Ureter (tissue), 1 donor: ENCODE measurements around the gene HNRNPU. TPM values are rescaled to one million over a fixed set of nuclear protein-coding genes. Genes with fewer than 3 reads are reported as not detected.
"Not testable (repeated sequence)": the region's sequence is repeated elsewhere in the genome, so short reads cannot be mapped to it uniquely, and the experiment has no call there.

Experiments
- DNase-seq: peaks from one replicate; pipeline ENCODE4 v3.0.0-alpha.2; 2020; ENCODE audit warnings: low spot score
- total RNA-seq: library from RNA; stranded (reverse); gene quantifications from one replicate; pipeline ENCODE4 v1.2.4, GENCODE V29; 2023
- donor health status: DM: yes; HTN: yes; CAD: no.

Gene HNRNPU
- total RNA-seq, 1 donor from 2014 or later: 356 TPM

DNA sequence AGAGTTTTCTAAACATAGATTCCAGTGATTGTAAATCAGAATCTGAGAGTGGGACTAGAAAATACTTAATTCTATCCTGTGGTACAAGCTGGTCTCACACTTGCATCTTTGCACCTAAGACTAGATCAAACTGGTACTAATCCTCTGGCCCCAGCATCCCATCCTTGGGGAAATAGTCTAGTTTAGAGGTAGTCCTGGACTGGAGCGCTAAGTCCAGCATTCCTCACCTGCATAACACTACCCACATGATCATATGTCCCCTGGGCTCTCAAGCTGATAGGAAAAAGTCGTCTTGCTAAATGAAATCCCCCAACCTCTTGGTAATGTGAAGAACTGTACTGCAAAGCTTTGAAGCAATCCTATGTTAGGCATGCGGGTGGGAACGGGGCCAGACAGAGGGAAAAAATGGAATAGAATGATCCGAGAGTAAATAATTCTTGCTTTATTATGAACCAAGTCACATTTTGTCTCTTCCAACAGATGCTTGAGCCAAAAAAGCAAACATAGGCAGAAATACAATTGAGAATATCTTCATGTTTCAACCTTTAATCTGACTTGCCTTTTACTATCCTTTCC lies 24.0 kb downstream of the HNRNPU start:
- no peak for DNase-seq

DNA sequence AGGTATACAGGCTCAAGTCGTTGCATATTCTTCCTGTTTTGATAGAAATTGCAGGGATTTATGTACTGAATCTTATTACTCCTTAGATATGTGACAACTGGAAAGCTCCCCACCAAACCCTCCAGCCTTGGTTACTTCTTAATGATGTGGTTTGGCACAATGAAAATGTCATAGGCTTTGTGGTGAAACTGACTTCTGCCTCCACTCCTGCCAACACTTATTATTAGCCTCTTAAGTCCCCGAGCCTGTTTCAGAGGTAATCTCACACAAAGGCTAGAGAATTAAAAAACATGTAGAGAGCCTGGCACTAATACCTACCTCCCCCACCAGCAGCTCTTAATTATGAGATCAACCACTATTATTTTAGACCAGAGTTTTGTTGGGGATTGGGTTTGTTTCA lies 24.7 kb downstream of the HNRNPU start:
- no peak for DNase-seq

DNA sequence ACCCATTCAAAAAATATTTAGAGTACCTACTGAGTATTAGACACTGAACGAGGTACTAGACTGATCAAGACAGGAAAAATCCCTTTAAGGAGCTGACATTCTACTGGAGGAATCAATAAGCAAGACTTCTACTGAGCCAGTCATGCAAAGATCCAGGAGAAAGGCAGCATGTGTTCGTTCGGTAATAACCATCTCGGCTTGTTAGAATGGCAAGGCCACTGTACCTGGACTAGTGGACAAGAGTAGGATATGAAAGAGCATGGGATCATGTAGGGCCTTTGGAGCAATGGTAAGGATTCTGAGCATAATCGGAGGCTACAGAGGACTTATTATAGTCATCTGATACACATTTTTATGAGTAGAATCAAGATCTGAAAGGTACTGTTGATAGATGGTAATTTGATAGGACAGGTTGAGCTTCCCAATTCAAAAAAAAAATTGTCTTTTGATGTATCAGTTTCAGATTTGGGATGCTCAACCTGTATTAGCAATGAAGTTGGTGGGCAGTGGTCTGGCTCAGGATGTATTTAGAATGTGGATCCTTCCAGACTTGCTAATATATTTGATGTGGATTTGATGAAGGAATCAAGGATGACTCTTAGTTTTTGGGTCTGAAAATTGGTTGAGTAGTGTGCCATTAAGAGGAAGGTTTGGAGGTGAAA lies 26.6 kb downstream of the HNRNPU start:
- no peak for DNase-seq

DNA sequence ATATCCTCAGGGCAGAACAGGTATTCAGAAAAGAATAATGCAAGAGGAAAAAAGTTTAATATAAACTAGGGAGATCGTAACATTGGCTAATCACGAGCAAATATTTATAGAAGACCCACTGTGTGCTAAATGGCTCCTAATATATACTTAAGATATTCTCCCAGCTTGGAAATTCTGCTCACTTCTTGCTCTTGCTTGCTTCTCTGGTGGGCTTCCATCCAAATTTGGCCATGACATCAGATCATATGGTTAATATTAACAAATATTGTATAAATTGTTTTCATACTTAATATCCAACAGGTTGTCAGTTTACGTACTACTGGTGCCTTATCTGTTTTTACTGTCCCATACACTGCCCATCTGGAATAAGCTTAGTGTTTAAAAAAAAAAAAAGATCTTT lies 27.8 kb downstream of the HNRNPU start:
- no peak for DNase-seq

DNA sequence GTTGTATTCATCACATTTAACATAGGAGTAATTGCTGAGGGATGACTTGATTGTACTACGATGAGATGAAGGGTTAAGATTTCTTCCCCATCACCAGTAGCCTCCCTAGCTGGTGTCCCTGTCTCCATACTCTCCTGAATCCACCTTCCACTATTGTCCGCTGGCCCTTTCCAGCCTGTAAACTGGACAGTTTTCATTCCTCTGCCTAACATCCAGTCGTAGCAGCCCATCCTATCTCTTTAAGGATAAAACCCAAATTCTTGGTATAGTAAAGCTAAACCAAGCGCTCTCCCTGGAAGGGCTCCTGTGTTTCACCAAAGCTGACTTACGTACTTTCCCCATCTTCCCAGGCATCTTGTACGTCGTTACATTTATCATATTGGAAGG lies 28.2 kb downstream of the HNRNPU start:
- DNase-seq: no peak

DNA sequence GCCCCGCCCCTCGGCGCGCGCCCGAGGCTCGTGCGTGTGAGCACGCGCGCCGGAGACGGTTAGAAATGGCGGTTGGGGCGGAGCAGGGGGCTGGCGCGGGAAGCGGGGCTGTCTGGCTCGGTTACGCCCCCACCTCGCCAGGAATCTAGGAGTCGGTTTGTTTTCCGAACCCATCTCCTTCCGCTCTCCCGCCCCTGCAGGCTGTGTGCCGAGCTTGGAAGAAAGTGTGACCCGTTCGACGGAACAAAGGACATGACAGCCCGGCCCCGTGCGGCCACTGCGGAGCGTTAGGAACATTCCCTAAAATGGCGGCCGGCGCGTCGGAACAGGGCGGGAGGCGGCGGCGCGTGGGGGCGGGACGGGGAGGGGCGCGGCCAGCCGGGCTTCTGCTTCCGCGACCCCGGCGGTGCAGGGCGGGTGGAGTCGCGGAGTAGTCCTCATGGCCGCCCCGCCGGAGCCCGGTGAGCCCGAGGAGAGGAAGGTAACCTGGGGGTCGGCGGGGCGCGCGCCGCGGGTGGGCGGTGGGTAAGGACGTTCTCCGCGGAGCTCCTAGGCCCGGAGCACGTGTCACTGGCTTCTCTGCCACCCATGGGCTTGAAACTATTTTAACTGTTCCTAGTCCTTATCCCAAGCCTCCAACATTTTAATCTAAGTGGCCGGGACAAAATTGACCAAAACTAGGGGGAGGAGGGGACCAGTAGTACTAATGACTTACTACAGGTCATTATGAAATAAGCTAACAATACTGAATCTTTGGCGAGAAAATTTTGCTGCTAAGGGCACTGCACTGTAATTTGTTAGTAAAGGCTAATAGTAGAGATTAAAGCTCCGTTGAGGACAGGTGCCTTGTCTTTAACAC lies 28.8 kb downstream of the HNRNPU start, which contains the start of gene COX20:
Gene COX20, plus strand, starts transcription at position 383 of the 859 bp plus-strand sequence. Its CDS starts 57 bp downstream, at position 440.
- DNase-seq: peak; percentile 92

DNA sequence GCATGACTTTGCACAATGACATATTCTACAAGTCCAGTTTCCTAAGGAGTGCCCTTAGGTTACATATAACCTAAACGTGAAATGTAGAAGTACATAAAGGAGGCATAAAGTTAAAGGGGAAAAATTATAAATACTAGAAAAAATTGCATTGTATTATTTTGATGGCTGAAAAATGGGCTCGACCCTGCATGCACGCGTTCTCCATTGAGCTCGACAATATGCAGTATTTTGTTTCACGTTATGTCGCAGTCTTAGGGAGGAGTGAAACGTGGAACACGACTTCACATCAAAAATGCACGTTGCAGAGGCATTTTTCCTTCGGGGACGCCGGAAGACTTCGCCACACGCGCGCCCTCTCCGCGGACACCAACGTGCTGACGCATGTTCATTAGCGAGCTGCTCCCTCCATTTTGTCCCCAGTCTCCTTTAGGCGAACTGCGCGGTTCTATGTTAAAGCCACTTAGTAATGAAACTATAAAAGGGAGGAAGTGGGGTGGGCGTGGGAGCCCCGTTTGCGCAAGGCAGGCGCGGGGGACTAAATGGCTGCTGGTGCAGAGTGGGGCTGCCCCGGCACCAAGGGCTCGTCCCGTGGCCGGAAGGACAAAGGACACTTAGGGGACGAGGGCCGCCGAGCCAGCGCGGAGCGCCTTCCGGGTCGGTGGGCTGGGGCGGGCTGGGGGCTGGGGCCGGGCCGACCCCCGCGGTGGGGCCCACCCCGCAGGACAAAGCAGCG lies 29.6 kb downstream of the HNRNPU start:
- DNase-seq: peak; percentile 90

DNA sequence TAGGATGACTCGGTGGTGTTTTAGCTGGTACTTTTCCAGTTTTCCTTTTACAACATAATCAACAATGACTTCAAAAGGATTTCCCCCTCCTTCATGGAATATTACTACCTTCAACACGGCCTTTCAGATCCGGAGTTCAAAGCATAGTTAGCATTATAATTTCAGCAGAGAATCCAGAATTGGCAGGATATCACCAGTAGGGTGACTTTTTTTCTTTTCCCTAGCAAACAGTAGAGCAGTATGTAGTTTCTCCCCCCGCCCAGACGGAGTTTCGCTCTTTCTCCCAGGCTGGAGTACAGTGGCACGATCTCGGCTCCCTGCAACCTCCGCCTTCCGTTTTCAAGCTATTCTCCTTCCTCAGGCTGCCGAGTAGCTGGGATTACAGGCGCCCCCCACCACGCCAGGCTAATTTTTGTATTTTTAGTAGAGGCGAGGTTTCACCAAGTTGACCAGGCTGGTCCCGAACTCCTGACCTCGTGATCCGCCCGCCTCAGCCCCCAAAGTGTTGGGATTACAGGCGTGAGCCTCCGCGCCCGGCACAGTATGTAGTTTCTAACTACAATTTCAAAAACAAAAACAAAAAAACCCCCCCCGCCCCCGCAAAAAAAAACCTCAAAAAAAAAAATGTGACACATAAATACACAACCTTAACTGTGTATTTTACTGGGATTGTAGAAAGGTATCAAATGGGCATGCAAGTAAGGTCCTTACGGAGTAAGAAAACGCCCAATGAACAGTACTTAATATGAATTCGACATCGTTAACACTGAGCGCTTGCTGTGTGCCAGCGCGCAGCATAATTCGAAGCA lies 30.4 kb downstream of the HNRNPU start:
- DNase-seq: peak; percentile 66

DNA sequence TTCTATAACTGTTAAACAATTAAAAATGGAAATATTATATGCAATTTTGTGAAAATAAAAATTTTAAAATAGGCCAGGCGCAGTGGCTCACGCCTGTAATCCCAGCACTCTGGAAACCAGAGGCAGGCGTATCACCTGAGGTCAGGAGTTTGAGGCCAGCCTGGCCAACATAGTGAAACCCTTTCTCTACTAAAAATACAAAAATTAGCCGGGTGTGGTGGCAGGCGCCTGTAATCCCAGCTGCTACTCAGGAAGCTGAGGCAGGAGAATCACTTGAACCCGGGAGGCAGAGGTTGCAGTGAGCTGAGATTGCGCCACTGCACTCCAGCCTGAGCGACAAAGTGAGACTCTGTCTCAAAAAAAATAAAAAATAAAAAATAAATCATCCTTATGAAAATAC lies 31.1 kb downstream of the HNRNPU start:
- not testable (repeated sequence) for DNase-seq

DNA sequence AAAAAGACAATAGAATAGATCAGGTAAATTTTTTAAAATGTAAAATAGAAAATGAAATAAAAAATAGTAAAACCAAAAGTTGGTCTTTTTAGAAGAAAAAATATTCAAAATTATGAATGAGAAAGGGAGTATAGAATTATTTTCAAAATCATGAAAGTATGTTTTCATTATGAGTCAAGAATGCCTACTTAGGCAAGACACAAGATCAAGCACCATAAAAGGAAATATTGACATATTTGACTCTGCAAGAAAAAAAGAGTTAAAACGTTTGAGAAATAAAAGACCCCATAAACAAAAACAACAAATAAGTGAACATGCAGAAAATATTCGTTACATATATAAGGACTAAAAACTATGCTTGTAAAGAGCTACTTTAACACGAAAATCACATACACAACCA lies 33.7 kb downstream of the HNRNPU start:
- DNase-seq: no peak

DNA sequence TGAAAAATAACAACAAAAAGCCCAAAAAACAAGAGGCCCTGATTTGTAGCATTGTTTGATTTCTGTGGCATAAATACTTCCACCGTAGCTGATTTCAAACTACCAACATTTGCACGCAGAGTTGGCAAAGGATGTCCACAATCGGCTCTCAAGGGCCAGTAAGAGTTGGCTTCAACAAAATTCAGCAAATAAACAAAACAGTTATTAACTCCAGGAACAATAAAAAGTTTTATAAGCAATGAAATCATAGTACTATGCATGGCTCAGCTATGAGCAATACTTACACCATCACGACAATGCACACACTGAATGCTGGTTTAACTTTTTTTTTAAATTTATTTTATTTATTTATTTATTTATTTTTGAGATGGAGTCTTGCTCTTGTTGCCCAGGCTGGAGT lies 37.6 kb downstream of the HNRNPU start:
- DNase-seq: no peak

DNA sequence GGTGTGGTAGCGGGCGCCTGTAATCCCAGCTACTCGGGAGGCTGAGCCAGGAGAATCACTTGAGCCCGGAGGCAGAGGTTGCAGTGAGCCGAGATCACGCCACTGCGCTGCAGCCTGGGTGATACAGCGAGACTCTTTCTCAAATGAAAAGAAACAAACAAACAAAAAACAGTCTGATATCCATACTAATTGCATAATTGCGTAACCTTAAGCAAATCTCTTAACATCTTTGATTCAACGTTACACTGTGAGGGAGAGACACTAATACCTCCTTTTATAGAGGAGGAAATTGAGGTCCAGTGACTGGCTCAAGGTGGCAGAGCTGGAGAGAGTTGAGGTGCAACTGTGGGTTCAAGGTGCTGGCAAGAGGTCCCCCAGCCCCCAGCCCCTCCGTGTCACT lies 41.5 kb downstream of the HNRNPU start:
- DNase-seq: no peak

DNA sequence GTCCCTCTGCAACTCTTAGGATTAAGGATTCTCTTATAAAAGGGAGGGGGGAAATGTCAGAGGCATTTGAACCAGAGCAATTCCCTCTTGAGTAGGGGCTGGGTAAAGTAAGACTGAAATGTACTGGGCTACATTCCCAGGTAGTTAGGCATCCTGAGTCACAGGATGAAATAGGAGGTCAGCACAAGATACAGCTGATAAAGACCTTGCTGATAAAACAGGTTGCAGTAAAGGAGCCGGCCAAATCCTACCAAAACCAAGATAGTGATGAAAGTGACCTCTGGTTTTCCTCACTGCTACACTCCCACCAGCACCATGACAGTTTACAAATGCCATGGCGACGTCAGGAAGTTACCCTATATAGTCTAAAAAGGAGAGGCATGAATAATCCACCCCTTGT lies 43.2 kb downstream of the HNRNPU start:
- DNase-seq: no peak

DNA sequence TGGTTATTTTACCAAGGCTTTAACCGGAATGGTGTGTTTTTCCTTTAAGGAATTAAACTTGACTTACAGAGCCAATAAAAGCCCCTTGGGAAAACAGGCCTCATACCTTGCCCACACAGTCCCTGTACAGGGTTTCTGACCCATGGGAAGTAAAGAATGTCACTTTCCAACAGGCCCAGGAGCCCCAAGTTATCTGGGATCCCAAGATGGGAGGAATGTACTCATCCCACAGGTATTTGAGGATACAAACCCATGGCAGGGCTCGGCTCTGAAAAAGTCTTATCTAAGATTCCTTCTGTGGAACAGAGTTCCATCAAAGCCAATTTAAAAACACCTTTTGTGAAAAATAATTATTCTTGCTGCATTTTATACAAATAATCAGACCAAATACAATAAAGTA lies 44.2 kb downstream of the HNRNPU start:
- no peak for DNase-seq

DNA sequence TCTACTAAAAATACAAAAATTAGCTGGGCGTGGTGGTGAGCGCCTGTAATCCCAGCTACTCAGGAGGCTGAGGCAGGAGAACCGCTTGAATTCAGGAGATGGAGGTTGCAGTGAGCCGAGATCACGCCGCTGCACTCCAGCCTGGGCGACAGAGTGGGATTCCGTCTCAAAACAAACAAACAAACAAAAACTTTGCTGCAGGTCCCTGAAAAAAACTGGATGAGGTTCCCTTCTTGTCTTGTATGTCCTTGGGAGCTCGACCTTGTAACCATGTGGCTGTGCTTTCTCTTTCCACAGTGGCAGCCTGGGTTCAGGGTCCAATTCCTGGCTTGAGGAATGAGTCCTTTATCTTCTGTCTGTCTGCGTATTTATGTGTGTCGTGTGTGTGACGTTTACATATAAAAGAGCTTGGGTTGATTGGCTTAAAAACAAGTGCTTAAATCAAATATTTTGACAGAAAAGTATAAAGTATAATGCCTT lies 46.9 kb downstream of the HNRNPU start:
- DNase-seq: no peak

DNA sequence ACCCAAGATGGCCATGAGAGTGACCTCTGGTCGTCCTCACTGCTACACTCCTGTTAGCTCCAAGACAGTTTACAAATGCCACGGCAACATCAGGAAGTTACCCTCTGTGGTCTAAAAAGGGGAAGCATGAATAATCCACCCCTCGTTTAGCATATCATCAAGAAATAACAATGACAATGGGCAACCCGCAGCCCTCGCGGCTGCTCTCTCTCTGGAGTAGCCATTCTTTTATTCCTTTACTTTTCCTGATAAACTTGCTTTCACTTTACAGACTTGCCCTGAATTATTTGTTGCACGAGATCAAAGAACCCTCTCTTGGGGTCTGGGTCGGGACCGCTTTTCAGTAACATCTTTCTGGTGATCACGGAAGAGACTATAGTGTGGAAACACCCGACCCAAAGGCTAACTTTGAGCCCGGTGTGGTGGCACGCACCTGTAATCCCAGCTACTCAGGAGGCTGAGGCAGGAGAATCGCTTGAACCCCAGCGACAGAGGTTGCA lies 48.7 kb downstream of the HNRNPU start:
- no peak for DNase-seq

DNA sequence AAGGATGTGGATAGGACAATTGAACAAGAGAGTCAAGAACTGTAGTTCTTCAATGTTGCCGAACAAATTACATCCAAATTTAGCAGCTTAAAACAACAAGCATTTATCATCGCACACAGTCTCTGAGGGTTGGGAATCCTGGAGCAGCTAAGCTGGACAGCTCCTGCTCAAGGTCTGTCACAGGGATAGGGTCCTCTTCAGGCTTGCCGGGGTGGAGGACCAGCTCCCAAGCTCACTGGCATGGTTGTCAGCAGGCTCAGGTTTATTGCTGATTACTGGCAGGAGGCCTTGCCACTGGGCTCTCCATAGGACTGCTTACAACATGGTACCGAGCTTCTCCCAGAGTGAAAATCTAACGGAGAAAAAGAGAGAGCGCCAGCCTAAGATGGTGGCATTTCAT lies 51.0 kb downstream of the HNRNPU start:
- DNase-seq: no peak

DNA sequence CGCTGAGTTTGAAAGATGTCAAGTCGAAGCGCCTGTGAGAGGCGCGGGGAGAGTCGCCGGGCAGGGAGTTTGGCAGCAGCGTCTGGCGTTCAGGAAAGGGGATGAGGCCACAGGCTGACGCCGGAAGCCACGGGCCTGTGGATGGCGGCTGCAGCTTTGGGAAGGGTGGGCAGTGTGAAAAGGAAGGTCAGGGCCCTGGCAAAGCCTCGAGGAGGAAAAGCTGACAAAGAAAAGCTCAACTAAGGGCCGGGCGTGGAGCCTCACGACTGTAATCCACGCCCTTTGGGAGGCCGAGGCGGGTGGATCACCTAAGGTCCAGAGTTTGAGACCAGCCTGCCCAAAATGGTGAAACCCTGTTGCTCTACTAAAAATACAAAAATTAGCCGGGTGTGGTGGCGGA lies 54.1 kb downstream of the HNRNPU start:
- DNase-seq: no peak

DNA sequence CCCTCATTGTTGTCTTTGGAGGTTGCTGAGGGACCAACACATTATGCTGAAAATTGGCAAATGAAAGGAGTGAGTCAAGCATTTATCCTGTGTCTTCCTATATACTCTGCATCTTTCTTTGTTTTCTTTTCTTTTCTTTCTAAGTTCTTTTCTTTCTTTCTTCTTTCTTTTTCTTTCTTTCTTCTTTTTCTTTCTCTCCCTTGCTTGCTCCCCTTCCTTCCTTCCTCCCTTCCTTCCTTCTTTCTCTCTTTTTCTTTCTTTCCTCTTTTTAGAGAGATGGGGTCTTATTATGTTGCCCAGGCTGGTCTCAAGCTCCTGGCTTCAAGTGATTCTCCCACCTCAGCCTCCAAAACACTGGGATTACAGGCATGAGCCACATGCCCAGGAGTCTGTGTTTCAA lies 57.2 kb downstream of the HNRNPU start:
- no peak for DNase-seq

DNA sequence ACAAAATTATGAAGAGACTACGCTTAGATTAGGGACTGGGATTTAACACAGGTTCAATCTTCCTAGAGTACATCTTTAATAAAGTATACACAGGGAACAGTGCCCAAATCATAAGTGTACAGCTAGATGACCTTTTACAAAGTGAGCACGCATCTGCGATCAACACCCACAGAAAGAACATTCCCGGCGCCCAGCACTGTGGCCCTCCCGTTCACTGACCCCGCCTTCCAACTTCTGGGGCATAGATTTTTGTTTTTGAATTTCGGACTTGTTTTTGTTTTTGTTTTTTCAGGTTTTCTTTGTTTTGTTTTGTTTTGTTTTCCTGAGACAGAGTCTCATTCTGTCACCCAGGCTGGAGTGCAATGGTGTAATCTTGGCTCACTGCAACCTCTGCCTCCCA lies 59.5 kb downstream of the HNRNPU start:
- DNase-seq: no peak
